Vagina (tissue), 2 donors: ENCODE results near the gene CD47. TPM values are rescaled to one million over a fixed set of nuclear protein-coding genes. Genes with fewer than 3 reads are reported as not detected.

Experiments used
- DNase-seq, 2 donors: peaks; one replicate each; pipeline ENCODE4 v3.0.0-alpha.2; 2017; ENCODE audit errors: extremely low spot score in 2 of 2
- H3K27ac ChIP-seq: fragments of 200-600 bp; sonication (generic); one replicate; pipeline ENCODE4 v1.5.1; 2019
- H3K27me3 ChIP-seq: fragments of 200-600 bp; sonication (generic); one replicate; pipeline ENCODE4 v1.5.1; 2019
- H3K36me3 ChIP-seq, 2 donors: fragments of 200-600 bp; sonication (generic); one replicate each; pipeline ENCODE4 v1.5.1; 2017 to 2019
- H3K4me1 ChIP-seq: fragments of 200-600 bp; sonication (generic); one replicate; pipeline ENCODE4 v1.5.1; 2019
- H3K4me3 ChIP-seq, 2 donors: fragments of 200-600 bp; sonication (generic); 1 replicate in 1 of 2; 2 replicates in 1 of 2; pipeline ENCODE4 v1.5.1; 2016 to 2019
- H3K9me3 ChIP-seq: fragments of 200-600 bp; sonication (generic); one replicate; pipeline ENCODE4 v1.5.1; 2019
- POLR2A ChIP-seq, 2 donors: fragments of 450-650 bp; IDR thresholded peaks; one replicate each; pipeline ENCODE4 v1.6.1; 2017; ENCODE audit warnings: antibody characterized with exemption in 2 of 2, mild to moderate bottlenecking in 2 of 2, moderate library complexity in 2 of 2
- POLR2AphosphoS5 ChIP-seq, 2 donors: sonication (generic); formaldehyde crosslinking; IDR thresholded peaks; one replicate each; pipeline ENCODE4 v1.9.0; 2017; ENCODE audit warnings: antibody characterized with exemption in 2 of 2, mild to moderate bottlenecking in 2 of 2, low read depth in 1 of 2; ENCODE audit not compliant: insufficient read depth in 1 of 2
- intact Hi-C: fragments of 100-400 bp; cut with DNase I; formaldehyde crosslinking; loops from one replicate; pipeline ENCODE4 v1.15.1; 2023
- total RNA-seq: library from RNA; depleted of rRNA; stranded (reverse); fragments of >200 nt; gene quantifications from one replicate; pipeline ENCODE4 v1.2.3, GENCODE V29; 2016
- TF ChIP-seq, protein P1 (sequence below), 3 experiments: fragments of 450-650 bp in 2 of 3; fragments of 200-600 bp in 1 of 3; sonication (generic) in 1 of 3; IDR thresholded peaks; one replicate each; pipeline ENCODE4 v1.5.1; 2017 to 2019; ENCODE audit warnings: antibody characterized with exemption in 3 of 3, mild to moderate bottlenecking in 2 of 3, moderate library complexity in 2 of 3

CD47 gene
- total RNA-seq, 1 donor from 2014 or later, result 51.3 TPM

DNA sequence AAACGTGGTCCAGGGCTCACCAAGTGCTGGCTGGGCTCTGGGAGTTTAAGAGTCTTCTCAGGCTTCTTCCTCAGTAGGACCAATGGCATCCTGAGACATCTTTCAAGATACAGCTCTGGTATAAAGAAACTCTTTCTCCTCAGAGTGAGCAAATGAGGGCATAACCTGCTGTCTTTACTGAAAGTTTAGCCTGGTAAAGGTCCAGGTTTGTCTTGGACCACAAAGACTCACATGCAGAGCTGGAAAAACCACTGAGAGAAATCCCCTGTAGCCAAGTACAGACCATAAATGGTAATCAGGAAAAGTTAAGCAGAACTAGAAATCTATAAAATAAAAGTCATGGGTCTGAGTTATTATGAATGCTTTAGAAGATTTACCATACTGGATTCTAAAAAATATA lies 23.1 kb downstream of the CD47 start:
- H3K4me3 ChIP-seq, result no peak overlapping the region
- no peaks in the 10 kb centered on the region for H3K27me3 ChIP-seq
- intact Hi-C loops, result no loop called here
- H3K9me3 ChIP-seq, result no peaks in the 10 kb centered on the region
- no peaks in the 10 kb centered on the region for H3K4me1 ChIP-seq
- TF ChIP-seq, protein P1, sequence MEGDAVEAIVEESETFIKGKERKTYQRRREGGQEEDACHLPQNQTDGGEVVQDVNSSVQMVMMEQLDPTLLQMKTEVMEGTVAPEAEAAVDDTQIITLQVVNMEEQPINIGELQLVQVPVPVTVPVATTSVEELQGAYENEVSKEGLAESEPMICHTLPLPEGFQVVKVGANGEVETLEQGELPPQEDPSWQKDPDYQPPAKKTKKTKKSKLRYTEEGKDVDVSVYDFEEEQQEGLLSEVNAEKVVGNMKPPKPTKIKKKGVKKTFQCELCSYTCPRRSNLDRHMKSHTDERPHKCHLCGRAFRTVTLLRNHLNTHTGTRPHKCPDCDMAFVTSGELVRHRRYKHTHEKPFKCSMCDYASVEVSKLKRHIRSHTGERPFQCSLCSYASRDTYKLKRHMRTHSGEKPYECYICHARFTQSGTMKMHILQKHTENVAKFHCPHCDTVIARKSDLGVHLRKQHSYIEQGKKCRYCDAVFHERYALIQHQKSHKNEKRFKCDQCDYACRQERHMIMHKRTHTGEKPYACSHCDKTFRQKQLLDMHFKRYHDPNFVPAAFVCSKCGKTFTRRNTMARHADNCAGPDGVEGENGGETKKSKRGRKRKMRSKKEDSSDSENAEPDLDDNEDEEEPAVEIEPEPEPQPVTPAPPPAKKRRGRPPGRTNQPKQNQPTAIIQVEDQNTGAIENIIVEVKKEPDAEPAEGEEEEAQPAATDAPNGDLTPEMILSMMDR (IDR thresholded peaks at IDR 0.05), result no peak
- TF ChIP-seq POLR2AphosphoS5 (IDR thresholded peaks at IDR 0.05; ENCODE audit: insufficient read depth in 1 of 2, low read depth in 1 of 2) (no peak), POLR2A (IDR thresholded peaks at IDR 0.05) (no peak)
- H3K27ac ChIP-seq, result no peak overlapping the region
- DNase-seq, result no peak
- peaks cover 0 to 7% of the 10 kb centered on the region in 2 donors for H3K36me3 ChIP-seq

DNA sequence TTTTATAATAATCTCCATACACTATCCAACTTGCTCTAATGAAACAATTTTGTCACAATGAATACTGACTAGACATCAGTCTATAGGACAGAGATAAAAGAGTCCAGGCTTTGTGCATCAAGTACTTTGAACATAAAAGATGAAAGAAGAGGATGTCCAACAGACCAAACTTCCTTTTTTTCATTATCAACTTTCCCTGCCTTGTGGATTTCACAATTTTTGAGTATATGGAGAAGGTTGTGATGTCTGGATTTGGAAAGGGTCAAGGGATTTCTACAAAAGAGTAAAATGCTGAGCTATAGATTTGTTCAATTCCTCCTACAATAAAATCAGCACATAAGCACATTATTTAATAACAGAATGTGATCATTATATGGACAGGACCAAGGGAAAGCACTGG lies 25.7 kb downstream of the CD47 start:
- no peak overlapping the region for H3K27ac ChIP-seq
- no peaks in the 10 kb centered on the region for H3K9me3 ChIP-seq
- TF ChIP-seq POLR2AphosphoS5 (IDR thresholded peaks at IDR 0.05; ENCODE audit: insufficient read depth in 1 of 2, low read depth in 1 of 2), result no peak
- TF ChIP-seq, protein P1 (IDR thresholded peaks at IDR 0.05), result no peak
- TF ChIP-seq POLR2A (IDR thresholded peaks at IDR 0.05), result no peak
- intact Hi-C loops, result no loop called here
- peaks cover 0 to 3% of the 10 kb centered on the region in 2 donors for H3K36me3 ChIP-seq
- no peak overlapping the region for H3K4me3 ChIP-seq
- no peaks in the 10 kb centered on the region for H3K27me3 ChIP-seq
- no peaks in the 10 kb centered on the region for H3K4me1 ChIP-seq
- no peak for DNase-seq

DNA sequence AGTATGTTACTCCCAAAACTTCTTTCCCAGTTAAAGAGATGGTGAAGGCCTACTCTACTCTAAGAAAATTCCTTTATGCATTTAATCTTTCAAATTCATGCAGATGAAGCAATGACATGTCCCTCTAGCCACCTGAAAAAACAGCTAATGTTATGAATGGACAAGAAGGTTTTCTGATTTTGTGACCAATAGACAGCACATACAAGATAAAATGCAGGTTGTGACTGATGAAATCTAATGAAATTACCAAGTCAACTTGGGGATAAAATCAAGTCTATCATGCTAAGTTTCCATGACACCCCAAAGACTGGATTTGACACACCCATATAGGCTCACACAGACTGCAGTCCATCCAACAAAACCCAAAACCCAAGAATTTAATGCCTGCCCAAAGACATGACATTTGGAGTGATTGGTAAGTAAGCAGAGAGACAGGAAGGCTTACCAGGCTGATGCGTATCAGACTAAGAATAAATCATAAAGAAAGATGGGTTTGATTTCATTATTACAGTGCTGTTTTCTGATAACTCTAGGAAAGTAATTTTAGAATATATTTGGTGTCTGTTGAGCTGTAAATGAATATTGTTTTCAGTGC lies 26.4 kb downstream of the CD47 start:
- DNase-seq, result no peak
- intact Hi-C loops, result no loop called here
- Histone ChIP-seq H3K9me3 (no peaks in the 10 kb centered on the region), H3K4me1 (no peaks in the 10 kb centered on the region), H3K36me3 (no peaks in the 10 kb centered on the region), H3K4me3 (no peak overlapping the region), H3K27ac (no peak overlapping the region), H3K27me3 (no peaks in the 10 kb centered on the region)
- TF ChIP-seq POLR2A (IDR thresholded peaks at IDR 0.05), result no peak

DNA sequence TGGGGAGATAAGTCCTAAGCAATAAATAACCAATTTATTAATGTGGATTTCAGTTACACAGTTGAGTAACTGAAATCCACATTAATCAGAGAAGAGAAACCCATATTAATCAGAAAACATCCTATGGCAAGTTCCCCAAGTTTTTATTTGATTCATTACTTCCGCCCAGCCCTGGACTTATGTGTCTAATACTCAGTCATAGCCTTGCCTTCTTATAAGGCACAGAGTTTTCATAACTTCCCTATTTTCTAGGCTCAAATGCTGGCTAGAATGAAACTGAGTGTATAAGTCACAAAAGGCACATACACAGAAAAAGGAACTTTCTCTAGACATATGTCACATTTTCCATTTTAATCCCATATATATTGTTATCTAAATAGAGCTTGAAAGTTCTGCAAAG lies 28.8 kb downstream of the CD47 start:
- no peaks in the 10 kb centered on the region for H3K4me1 ChIP-seq
- no peak overlapping the region for H3K27ac ChIP-seq
- intact Hi-C loops, result no loop called here
- H3K4me3 ChIP-seq, result no peak overlapping the region
- DNase-seq, result no peak
- H3K36me3 ChIP-seq, result no peaks in the 10 kb centered on the region
- no peak for TF ChIP-seq POLR2A (IDR thresholded peaks at IDR 0.05)
- no peak for TF ChIP-seq POLR2AphosphoS5 (IDR thresholded peaks at IDR 0.05; ENCODE audit: insufficient read depth in 1 of 2, low read depth in 1 of 2)
- TF ChIP-seq, protein P1 (IDR thresholded peaks at IDR 0.05), result no peak
- H3K27me3 ChIP-seq, result no peaks in the 10 kb centered on the region
- H3K9me3 ChIP-seq, result no peaks in the 10 kb centered on the region

DNA sequence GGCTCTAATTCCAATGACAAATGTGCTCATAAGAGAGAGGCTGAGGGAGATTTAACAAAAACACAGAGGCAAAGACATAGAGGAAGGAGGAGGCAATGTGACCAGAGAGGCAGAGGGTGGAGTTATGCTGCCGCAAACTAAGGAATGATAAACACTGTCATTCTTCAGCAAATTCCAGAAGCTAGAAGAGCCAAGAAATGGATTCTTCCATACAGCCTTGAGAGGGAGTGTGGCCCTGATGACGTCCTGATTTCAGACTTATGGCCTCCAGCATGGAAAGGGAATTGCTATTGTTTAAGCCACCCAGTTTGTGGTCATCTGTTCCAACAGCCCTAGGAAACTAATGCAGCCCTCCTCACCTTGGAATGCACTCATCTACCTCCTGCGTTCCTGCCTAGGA lies 30.5 kb downstream of the CD47 start:
- intact Hi-C loops, result no loop called here
- H3K36me3 ChIP-seq, result no peaks in the 10 kb centered on the region
- H3K27me3 ChIP-seq, result no peaks in the 10 kb centered on the region
- TF ChIP-seq POLR2A (IDR thresholded peaks at IDR 0.05) (no peak), POLR2AphosphoS5 (IDR thresholded peaks at IDR 0.05; ENCODE audit: insufficient read depth in 1 of 2, low read depth in 1 of 2) (no peak)
- TF ChIP-seq, protein P1 (IDR thresholded peaks at IDR 0.05), result no peak
- H3K4me3 ChIP-seq, result no peak overlapping the region
- peaks cover 5% of the 10 kb centered on the region for H3K4me1 ChIP-seq
- no peak for DNase-seq
- no peaks in the 10 kb centered on the region for H3K9me3 ChIP-seq
- H3K27ac ChIP-seq, result no peak overlapping the region
